ENCODE data around the gene HSPA12A.
A peak's percentile ranks its signal among the peaks of the same experiment; 100 is the strongest.

HSPA12A gene, protein sequence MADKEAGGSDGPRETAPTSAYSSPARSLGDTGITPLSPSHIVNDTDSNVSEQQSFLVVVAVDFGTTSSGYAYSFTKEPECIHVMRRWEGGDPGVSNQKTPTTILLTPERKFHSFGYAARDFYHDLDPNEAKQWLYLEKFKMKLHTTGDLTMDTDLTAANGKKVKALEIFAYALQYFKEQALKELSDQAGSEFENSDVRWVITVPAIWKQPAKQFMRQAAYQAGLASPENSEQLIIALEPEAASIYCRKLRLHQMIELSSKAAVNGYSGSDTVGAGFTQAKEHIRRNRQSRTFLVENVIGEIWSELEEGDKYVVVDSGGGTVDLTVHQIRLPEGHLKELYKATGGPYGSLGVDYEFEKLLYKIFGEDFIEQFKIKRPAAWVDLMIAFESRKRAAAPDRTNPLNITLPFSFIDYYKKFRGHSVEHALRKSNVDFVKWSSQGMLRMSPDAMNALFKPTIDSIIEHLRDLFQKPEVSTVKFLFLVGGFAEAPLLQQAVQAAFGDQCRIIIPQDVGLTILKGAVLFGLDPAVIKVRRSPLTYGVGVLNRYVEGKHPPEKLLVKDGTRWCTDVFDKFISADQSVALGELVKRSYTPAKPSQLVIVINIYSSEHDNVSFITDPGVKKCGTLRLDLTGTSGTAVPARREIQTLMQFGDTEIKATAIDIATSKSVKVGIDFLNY

DNA sequence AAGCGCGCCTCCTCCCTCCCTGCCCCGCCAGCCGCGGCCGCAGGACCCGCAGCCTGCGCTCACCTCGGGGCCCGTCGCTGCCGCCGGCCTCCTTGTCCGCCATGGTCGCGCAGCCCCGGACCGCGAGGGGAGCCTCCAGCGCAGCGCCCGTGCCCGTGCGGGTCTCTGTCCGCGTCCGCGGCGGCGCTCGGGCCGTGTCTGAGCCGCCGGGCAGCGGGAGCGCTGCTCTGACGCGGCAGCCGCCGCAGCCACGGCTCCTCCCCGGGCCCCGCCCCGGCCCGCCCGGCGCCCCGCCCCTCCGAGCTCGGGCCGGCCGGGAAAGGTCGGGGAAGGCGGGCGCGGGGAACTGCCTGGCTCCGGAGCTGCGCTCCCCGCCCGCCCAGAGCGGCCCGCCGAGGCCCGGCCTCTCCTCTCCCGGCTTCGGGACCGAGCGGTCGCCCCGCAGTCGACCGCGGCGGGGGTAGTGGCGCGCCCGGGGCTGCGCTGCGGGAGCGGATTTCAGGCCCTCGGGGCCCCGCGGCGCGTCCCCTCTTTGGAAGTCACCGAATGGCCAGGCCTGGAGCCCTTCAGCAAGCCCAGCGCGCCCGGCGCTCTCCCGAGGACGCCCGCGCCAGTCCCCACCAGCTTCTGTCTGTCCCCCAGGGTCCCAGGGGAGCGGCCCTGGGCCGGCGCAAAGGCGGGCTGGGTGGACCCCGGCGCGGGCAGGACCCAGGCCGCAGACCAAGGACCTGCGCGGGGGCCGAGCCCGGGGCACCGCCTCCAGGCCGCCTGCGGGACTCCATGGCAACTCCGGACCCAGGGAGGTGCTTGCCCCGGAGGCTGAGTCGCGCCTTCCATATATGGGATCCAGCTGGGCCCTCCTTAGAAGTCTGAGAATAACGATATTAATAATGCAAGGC lies at the start of gene HSPA12A:
TSS of gene HSPA12A (minus strand) at position 200 of the 899 bp plus-strand sequence. CDS start at position 103, 97 bp downstream.
- DNase-seq (ENCODE audit: low spot score) = peak; percentile 38

DNA sequence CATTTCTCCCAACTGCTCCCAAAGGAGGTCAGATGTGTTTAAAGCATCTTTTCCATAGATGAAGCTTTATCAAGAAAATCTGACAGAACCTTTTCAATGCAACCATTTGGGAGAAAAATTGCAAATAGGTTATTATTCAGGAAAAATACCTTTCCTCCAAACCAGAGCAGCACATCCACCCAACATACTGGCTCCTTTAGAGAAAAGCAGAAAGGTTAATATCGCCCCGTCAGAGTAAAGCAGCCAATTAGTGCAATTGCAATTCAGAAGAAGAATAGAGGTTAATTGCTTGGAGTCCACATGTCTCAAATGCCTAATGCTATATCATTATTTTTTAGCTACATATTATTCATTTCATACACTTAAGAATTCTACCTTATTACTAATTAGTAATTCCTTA lies 48.9 kb upstream of the HSPA12A start:
- no peak for DNase-seq (ENCODE audit: low spot score)

DNA sequence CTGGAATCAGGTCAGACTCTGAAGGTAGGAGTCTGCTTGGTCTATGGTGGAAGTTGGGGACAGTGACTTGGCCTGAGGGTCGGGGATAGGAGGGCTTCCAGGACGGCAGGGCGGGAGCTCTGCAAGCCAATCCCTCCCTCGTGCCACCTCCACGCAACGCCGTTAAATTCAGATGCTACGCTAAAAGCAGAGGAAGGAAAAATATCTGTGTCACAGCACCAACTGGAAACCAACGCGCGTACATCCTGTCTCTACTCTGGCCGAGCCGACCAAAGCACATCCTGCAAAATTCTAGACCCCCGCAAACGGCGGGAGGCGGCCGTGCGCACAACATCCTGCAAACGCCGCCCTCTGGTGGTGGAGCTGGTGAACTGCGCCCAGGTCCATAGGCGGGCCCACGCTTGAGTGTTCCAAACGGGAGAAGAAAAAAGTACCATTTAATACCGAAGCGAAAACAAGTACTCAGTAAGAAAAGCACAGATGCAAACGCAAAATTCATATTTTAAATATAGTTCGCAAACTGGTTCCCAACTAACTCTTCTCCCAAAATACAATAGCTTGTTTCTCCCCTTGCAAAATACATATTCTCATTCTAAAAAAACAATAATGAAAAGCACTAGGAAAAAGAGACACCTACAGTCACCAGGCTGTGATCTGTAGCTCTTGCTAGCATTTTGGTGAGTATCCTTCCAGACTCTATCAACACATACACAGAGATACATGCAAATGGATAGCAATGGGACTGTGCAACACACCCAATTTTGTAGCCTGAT lies 45.7 kb upstream of the HSPA12A start:
- DNase-seq (ENCODE audit: low spot score) = peak; percentile 9

DNA sequence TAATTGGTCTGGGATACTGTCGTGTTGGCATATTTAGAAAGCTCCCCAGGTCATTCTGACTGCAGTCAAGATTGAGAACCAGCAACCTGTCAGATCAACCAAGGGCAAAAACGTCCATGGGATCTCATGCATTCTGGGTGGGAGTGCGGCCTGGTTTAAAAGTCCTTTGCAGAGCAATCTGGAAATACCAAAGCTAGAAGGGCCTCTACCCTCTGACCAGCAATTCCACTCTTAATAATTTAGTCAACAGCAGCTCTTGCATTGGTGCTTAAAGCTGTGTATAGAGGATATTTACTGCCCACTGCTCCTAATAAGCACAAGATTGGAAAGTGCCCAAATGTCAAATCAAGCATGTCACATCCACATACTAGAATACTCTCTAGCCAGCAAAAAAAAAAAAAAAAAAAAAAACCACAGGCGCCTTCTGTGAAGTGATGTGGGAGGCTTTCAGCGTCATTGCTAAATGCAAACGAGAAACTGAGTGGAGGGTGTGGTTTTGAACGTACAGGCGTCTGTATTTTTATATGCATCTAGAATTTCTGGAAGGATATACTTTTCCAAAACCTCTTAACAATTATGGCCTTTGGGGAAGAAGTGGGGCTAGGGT lies 44.8 kb upstream of the HSPA12A start:
- DNase-seq (ENCODE audit: low spot score) = no peak

DNA sequence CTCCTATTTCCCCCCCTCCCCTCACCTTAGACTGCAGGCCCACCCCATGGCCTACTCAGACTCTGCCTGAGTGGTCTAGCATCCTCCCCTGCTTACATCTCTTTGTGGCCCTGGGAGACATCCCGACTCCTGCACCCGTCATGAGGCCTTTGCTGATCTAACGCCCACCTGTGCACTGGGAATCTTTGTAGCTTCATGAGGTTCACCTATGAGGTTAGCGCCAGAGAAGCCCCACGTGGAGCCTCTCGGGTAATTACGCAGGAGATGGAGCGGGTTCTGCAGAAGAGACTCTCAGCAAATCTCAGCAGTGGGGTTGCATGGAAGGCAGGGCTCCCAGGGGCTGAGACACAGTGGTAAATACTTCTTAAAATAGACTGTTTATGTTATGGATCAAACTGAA lies 43.5 kb upstream of the HSPA12A start:
- DNase-seq (ENCODE audit: low spot score) = no peak

DNA sequence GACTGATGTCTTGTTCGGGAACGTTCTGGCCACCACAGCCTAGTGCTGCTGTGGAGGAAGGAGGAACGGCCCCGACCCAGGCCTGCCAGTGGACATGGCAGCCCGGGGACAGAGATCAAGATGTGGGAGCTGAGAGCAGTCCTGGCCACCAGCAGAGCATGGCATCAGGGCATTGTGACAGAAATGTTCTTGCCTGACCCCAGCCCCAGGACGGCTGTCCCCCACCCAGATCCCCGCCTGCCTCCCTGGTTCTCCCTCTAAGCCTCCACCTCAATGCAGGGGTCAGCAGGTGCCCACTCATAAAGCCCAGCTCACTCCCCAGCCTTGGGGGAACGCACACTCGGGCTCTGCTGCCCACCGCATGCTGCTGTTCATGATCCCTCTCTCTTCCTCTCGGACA lies 42.9 kb upstream of the HSPA12A start:
- DNase-seq (ENCODE audit: low spot score) = no peak

DNA sequence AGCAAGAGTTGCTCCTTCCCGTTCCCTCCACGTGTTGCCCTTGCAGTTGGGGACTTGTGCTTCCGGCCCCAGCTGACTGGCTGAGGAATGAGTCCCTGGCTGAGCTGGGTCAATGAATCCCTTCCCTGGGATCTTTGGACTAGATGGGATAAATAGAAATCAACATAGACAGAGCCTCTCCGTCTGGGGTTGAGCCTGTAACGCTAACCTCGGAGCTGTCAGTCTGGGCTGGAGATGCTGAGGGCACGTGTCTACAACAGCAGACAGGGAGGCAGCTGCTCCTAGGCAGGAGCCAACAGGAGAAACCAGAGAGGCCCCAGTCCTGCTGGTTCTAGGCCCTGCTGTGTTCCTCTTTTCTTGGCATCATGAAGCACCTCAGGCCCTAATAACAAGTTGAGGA lies 42.3 kb upstream of the HSPA12A start:
- no peak for DNase-seq (ENCODE audit: low spot score)

DNA sequence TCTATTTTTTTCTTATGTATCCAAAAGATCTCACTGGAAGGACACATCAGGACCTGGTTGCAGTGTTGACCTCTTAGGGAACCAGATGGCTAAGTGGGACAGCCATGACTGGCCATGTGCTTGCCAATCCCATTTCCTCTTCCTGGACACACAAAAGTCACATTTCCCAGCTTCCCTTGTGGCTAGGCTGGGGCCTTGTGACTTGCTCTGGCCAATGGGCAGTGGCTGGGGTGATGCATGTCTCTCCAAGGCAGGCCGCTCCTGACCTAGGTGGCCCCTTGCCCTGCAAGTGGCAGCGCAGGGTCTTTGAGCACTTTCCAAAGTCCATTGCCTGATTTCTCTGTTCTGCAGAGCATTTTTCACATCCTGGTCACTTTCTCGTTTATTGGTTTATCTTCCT lies 41.7 kb upstream of the HSPA12A start:
- no peak for DNase-seq (ENCODE audit: low spot score)

DNA sequence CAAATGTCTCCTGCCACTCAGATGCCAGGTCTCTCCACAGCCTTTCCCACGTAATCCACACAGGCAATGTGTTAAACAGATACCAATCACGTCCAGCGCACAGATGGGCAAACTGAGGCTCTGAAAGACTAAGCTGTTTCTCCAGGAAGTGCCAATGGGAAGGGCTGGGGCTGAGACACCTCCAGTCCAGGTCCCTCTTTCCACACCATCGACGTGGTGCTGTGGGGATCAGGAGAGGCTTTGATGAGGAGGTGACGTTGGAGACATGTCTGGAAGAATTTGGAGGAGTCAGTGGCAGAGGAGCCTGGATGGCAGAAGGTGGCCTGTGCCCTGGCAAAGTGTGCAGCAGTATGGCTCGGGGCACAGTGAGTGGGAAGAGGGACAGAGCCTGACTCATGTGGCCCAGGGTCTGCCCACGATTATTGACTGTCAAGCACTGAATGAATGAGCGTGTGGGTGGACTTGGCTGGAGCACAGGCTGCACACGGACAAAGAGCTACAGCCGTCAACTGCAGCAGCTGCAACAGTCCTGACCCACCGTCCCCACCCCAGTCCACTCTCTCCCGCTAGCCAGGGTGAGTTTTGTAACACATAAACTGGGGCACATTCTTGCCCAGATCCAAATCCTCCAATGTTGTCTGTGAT lies 40.8 kb upstream of the HSPA12A start:
- peak; percentile 12 for DNase-seq (ENCODE audit: low spot score)

DNA sequence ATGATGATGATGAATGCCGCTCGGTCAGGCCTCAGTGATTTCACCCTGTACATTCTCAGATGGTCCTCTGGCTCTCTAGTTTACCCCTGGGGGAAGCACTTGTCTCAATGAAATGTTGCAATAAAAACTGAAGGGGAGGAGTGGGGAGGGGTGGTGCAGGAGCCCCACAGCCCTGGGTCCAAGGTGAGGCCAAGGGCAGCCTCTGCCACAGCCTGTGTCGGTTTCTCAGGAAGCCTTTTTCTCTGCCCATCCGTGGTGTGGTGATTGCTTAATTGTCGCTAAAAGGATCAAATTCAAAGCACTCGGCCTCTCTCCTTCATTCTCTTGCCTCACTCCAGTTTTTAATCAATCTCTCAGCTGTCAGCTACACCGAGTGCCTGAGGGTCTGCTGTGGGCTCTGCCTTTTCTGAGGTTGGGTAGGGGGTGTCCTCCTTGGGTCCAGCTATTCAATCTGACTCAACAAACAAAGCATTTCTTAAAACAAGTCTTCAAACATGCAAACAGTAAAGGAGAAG lies 39.1 kb upstream of the HSPA12A start:
- no peak for DNase-seq (ENCODE audit: low spot score)

DNA sequence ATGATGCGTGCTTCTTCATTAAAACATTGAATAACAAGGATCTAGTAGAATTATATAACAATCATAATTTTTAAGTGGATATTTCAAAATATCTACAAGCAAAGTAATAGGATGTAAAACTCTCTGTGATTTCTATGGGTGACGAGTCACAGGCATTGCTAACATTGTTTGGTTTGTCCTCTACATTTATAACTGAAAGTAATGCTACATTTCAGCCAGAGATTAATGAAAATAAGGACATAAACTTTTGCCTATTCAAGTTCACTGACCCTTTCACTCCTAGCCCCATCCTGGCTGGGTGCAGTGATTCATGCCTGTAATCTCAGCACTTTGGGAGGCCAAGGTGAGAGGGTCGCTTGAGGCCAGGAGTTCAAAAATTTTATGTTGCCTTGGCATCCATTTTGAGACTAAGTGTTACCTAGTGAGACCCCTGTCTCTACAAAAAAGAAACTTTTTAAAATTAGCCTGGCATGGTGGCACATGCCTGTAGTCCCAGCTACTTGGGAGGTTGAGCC lies 38.4 kb upstream of the HSPA12A start:
- DNase-seq (ENCODE audit: low spot score) = no peak

DNA sequence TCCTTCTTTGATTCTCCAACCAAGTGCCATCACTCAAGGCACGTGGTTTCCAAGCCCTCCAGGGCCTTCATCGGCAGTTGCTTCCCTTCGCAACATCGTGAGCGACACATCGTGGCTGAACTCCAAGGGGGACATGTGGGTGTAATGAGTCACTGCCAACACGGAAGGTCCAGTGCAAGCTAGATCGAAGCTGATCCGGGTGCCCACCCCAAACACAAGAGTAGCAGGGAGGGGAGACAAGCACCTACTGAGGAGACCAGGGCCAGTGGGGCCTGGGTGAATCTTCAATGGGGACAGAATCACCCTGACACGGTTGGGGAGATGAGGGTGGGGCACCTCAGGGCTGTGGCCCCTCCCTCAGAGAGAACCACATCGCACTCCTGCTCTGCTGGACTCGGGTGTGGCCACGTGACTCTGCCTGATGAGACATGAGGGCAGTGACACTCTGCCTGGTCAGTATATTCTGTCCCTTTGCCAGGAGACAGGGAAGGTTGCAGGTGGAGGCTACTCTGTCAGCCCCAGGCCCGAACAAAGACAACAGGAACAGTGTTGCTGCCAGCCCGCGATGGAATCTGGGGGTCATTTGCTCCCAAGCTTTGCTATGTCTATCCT lies 36.8 kb upstream of the HSPA12A start:
- DNase-seq (ENCODE audit: low spot score) = no peak

DNA sequence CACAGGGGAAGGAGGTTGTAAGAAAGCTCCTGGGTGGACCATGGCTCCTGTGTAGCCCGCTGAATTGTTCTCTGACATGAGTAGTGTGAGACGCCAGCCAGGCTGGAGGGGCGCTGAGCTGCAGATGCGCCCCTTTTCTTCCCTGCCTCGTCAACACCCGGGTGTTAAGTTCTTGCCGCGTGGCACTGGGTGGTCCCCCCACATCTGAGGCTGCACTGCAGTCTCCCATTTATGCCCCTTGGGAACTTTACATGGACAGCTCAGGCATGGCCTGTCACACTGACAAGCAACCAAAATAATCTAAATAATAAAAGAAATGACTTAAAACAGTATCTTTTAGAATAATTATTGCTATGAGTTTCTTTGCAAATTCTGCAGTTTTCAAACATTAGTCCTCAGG lies 34.6 kb upstream of the HSPA12A start:
- DNase-seq (ENCODE audit: low spot score) = no peak

DNA sequence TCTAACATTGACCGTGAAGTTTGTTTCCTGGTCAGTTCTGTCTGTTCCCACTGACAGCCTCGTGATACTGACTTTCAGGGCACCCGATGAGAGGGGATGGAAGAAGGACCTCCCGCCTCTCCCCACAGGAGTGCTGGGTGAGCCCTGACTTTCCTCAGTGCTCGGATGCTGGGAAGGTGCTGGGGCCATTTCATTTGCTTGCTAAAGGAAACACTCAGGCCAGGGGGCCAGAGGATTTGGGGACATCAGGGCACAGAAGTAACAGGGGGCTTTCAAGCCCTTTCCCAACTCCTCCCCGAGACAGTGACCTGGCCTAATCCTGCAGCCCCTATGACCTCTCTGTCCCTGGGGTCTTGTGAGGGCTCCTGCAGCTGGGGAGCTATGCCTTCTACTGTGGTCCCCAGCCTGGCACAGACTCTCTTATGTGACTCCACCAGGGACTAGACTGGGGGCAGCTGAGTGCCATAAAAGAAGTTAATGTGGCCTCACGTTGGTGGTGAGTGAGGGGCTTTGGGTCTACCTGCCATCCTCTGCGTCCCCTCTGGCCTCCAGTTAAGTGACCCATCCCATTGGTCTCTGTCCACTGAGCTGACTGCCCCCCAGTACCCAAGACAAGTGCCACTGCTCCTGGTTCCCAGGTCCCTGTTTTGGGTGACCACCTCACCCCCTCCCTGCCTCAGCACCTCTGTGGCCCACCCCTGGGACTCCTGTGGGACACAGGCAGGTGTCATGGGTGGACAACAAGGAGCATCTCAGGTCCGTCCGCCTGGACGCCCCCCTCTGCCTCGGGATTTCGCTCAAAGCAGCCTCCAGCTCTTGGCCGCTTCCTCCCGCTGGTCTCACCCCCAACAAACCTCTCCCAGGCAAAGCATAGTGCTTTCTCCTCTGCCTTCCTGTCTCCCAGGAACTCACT lies 33.4 kb upstream of the HSPA12A start:
- no peak for DNase-seq (ENCODE audit: low spot score)

DNA sequence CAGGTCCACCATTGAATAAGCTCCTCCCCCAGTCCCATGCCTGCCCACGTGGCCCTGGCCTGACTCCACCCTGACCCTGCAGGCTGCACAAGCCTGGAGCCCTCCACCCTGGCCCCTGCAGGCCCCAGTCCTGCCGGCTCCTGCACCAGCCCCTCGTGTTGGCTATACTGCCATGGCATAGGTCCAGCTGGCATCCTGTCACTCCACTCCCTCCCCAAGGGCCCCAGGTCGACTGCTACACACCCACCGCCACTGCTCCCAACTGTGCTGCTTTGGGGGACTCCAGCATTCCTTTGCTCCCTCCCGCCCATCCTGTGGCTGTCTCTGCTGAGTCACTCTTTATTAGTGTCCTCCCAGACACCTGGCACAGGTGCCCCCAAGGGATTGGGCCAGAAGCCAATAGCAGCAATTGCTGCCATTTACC lies 32.4 kb upstream of the HSPA12A start:
- DNase-seq (ENCODE audit: low spot score) = no peak

DNA sequence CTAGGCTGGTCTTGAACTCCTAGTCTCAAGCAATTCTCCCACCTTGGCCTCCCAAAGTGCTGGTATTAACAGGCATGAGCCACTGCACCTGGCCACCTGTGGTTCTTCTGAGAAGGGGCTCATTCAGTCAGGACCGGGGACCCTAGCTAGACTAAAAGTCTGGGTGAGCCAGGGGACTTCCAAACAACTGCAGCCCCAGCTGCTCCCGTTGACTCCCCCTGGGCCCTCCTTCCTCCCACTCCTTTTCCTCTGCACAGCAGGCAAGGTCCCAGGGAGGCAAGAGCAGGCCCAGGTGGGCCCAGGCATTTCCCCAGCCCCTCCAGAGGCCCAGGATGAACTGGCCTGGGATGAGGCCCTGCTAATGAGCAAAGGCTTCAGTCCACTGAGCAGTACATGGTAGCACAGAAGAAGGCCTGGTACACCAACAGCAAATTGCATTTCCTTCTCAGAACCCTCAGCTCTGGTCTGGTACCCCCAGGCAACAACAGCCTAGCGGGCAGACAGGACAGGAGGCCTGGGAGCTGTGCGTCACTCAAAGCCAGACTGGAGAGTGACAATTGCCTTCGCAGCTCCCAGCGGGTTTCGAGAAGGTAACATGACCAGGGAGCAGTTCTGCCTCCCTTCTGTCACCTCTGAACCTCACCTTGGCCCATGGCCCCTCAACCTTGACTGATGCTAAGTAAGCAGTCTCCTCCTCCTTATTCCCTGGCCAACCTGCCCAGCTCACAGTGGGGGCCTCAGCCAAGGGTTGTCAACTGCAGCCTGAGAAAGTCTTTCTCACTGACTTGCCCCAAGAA lies 30.7 kb upstream of the HSPA12A start:
- no peak for DNase-seq (ENCODE audit: low spot score)

DNA sequence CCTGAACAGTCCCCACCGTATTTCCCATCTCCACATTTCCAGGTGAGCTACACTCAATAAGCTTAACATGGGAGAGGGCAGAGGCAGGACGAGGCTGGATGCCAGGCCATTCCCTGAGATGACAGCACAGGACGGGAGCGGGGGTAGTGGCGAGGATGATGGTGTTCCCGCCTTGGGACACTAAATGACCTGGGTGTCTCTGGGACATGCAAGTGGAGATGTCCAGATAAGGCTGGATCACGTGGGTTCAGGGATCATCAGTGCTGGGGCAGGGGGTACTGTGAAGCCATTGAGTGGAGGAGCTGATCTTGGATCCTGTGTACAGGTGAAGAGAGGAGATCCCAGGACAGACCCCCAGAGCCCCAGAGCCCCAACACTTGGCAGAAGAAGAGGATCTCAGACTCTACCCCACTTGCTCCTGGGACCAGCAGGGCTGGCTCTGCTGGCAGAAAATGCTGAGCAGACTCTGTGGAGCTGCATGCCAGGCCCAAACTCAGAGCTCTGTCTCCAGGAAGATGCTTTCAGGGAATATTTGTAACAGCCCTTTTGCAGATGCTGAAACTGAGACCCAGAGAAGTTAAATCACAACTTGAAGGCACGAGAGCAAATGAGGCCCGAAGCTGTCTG lies 29.7 kb upstream of the HSPA12A start:
- DNase-seq (ENCODE audit: low spot score) = no peak
